DND-41 (cell line): ENCODE measurements around the gene MACROD2.

ENCODE experiments used
- ATAC-seq: fragments of 200-7000 bp; cut with Tn5 transposase; 3 replicates; pipeline ENCODE4 v1.9.1; 2021; ENCODE audit warnings: low read depth; ENCODE audit not compliant: insufficient read depth
- DNase-seq: peaks from one replicate; pipeline ENCODE4 v3.0.0-alpha.2; 2020
- H2AFZ ChIP-seq: 2 replicates; pipeline ENCODE4 v1.6.0; 2012; ENCODE audit warnings: low read depth, low read length
- H3K27ac ChIP-seq: 2 replicates; pipeline ENCODE4 v1.5.1; 2012; ENCODE audit warnings: low read length, inconsistent platforms
- H3K27me3 ChIP-seq: fragments of 200-600 bp; sonication (generic); 2 replicates; pipeline ENCODE4 v1.6.0; 2012; ENCODE audit warnings: low read length, mild to moderate bottlenecking, inconsistent platforms; ENCODE audit not compliant: insufficient read depth, poor library complexity
- H3K36me3 ChIP-seq: 2 replicates; pipeline ENCODE4 v1.5.1; 2012; ENCODE audit warnings: low read length, inconsistent platforms; ENCODE audit not compliant: insufficient read depth
- H3K4me1 ChIP-seq: 2 replicates; pipeline ENCODE4 v1.5.1; 2012; ENCODE audit warnings: mild to moderate bottlenecking, low read length; ENCODE audit not compliant: insufficient read depth
- H3K4me2 ChIP-seq: 2 replicates; pipeline ENCODE4 v1.6.0; 2012; ENCODE audit warnings: mild to moderate bottlenecking, moderate library complexity, low read length, inconsistent platforms; ENCODE audit not compliant: insufficient read depth
- H3K4me3 ChIP-seq, 2 experiments: fragments of 200-600 bp in 1 of 2; shearing (Covaris generic) in 1 of 2; 2 replicates each; pipeline ENCODE4 v1.5.1; 2012 to 2016; ENCODE audit warnings: inconsistent platforms in 2 of 2, low read length in 2 of 2, mild to moderate bottlenecking in 2 of 2, low read depth in 1 of 2, moderate library complexity in 1 of 2
- H3K79me2 ChIP-seq: 2 replicates; pipeline ENCODE4 v1.6.0; 2012; ENCODE audit warnings: low read length, inconsistent platforms; ENCODE audit not compliant: insufficient read depth
- H3K9ac ChIP-seq: 2 replicates; pipeline ENCODE4 v1.6.0; 2012; ENCODE audit warnings: low read depth, mild to moderate bottlenecking, inconsistent platforms, low read length, moderate library complexity
- H3K9me3 ChIP-seq: 2 replicates; pipeline ENCODE4 v1.5.1; 2012; ENCODE audit warnings: low read length, moderate library complexity, mild to moderate bottlenecking, inconsistent platforms; ENCODE audit not compliant: insufficient read depth, severe bottlenecking
- H4K20me1 ChIP-seq: 2 replicates; pipeline ENCODE4 v1.6.0; 2012; ENCODE audit warnings: low read length; ENCODE audit not compliant: insufficient read depth
- EZH2 ChIP-seq: IDR thresholded peaks from 3 replicates; pipeline ENCODE4 v1.6.1; 2012; ENCODE audit warnings: borderline replicate concordance, low read depth, mild to moderate bottlenecking, moderate library complexity, low read length, inconsistent platforms; ENCODE audit not compliant: severe bottlenecking
- TF ChIP-seq, protein P1 (sequence below): IDR thresholded peaks from 2 replicates; pipeline ENCODE4 v1.5.1; 2012; ENCODE audit warnings: borderline replicate concordance, low read length, moderate library complexity, mild to moderate bottlenecking; ENCODE audit not compliant: poor library complexity, severe bottlenecking; ENCODE audit errors: extremely low read depth

MACROD2 gene

DNA sequence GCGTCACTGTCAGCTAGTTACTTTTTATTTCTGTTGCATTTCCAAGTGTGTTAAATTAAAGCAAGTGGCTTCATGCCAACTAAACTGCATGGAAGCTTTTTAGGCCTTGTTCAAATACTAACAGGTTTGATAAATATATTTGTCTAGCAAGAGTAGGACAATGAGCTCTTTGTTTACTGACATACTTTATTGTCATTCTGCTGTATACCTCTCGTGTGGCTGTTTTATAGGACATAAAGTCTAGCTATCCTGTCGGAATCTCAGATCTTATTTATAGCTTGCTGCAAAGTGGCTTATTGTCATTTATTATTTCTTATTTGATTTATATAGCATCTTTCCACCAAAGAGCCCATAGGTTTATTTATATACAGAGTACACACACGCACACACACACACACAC, 1866.9 kb downstream of the MACROD2 start:
- Histone ChIP-seq H3K4me2 (no peak overlapping the region), H3K79me2 (no peaks in the 10 kb centered on the region), H3K9me3 (no peaks in the 10 kb centered on the region), H4K20me1 (no peaks in the 10 kb centered on the region), H3K36me3 (no peaks in the 10 kb centered on the region), H3K27me3 (no peaks in the 10 kb centered on the region), H3K27ac (no peak overlapping the region), H3K4me3 (no peak overlapping the region), H3K4me1 (no peaks in the 10 kb centered on the region), H3K9ac (no peak overlapping the region), H2AFZ (no peak overlapping the region)
- TF ChIP-seq, protein P1, sequence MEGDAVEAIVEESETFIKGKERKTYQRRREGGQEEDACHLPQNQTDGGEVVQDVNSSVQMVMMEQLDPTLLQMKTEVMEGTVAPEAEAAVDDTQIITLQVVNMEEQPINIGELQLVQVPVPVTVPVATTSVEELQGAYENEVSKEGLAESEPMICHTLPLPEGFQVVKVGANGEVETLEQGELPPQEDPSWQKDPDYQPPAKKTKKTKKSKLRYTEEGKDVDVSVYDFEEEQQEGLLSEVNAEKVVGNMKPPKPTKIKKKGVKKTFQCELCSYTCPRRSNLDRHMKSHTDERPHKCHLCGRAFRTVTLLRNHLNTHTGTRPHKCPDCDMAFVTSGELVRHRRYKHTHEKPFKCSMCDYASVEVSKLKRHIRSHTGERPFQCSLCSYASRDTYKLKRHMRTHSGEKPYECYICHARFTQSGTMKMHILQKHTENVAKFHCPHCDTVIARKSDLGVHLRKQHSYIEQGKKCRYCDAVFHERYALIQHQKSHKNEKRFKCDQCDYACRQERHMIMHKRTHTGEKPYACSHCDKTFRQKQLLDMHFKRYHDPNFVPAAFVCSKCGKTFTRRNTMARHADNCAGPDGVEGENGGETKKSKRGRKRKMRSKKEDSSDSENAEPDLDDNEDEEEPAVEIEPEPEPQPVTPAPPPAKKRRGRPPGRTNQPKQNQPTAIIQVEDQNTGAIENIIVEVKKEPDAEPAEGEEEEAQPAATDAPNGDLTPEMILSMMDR: no peak
- no peak for TF ChIP-seq EZH2
- no peak for DNase-seq
- no peak for ATAC-seq

DNA sequence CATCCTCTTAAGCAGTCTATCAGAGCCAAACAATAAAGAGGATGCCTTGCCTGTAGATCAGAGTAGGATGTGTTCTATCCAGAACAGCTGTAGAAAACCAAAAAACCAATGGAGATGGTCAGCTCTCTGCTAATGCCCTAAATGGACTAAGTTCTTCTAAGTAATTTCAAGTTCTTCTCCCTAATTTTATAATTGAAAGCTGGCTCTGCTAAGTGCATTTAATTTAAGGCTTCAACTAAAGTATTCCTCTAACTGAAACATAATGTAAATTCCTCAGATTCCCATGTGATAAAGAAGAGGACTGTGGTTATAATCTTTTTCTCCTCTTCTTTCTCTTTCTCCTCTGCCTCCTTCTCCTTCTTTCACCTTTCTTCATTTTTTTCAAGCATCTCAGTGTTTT, 1868.4 kb downstream of the MACROD2 start:
- no peak for ATAC-seq
- H2AFZ ChIP-seq: no peak overlapping the region
- H3K27me3 ChIP-seq: no peaks in the 10 kb centered on the region
- no peaks in the 10 kb centered on the region for H3K79me2 ChIP-seq
- H3K4me2 ChIP-seq: no peak overlapping the region
- no peaks in the 10 kb centered on the region for H3K9me3 ChIP-seq
- no peaks in the 10 kb centered on the region for H3K36me3 ChIP-seq
- H3K27ac ChIP-seq: no peak overlapping the region
- H3K4me1 ChIP-seq: no peaks in the 10 kb centered on the region
- H4K20me1 ChIP-seq: no peaks in the 10 kb centered on the region
- DNase-seq: no peak
- no peak overlapping the region for H3K9ac ChIP-seq
- H3K4me3 ChIP-seq: no peak overlapping the region
- TF ChIP-seq, protein P1: no peak
- TF ChIP-seq EZH2: no peak

DNA sequence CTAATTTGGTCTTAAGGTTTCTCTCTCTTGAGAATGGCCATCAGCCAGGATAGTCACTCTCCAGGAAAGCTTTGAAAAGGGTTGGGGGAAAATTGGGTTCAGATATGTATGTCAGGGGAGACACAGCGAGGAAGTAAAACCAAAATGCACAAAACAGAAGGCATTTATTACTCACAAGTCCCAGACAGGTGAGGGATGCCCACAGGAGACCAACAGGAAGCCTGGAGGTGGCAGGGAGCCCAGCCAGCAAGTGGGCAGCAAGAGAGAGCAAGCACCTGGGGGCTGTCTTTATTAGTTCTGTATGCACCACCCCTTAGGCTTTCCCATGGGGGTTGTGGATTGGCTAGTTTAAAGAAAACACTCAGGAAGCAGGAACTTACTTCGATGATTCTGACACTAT, 1870.2 kb downstream of the MACROD2 start:
- Histone ChIP-seq H3K4me2 (no peak overlapping the region), H3K4me3 (no peak overlapping the region)

More for the DNA sequence above, 1870.2 kb downstream of the MACROD2 start:
- H3K27me3 ChIP-seq: no peaks in the 10 kb centered on the region
- DNase-seq: no peak
- no peaks in the 10 kb centered on the region for H3K4me1 ChIP-seq
- no peaks in the 10 kb centered on the region for H3K36me3 ChIP-seq
- no peak overlapping the region for H2AFZ ChIP-seq
- H3K79me2 ChIP-seq: no peaks in the 10 kb centered on the region
- H3K9ac ChIP-seq: no peak overlapping the region
- no peaks in the 10 kb centered on the region for H4K20me1 ChIP-seq
- no peaks in the 10 kb centered on the region for H3K9me3 ChIP-seq
- no peak for ATAC-seq
- TF ChIP-seq, protein P1: no peak
- TF ChIP-seq EZH2: no peak
- no peak overlapping the region for H3K27ac ChIP-seq
